HepG2 (cell line): ENCODE data around the gene KLF16. TPM values are rescaled to one million over a fixed set of nuclear protein-coding genes. Genes with fewer than 3 reads are reported as not detected.

ENCODE experiments used
- ELF4 ChIP-seq: sonication (generic); formaldehyde crosslinking; IDR thresholded peaks from 2 replicates; pipeline ENCODE4 v1.5.0; 2020; ENCODE audit warnings: missing genetic modification reagents, mild to moderate bottlenecking, moderate library complexity, borderline replicate concordance
- HES4 ChIP-seq: sonication (generic); formaldehyde crosslinking; IDR thresholded peaks from 2 replicates; pipeline ENCODE4 v1.9.0; 2021; ENCODE audit warnings: mild to moderate bottlenecking, missing genetic modification reagents, borderline replicate concordance
- KDM2A ChIP-seq: sonication (generic); formaldehyde crosslinking; IDR thresholded peaks from 2 replicates; pipeline ENCODE4 v1.4.0; 2020; ENCODE audit warnings: low read depth, missing genetic modification reagents, borderline replicate concordance
- MIER2 ChIP-seq: IDR thresholded peaks from 2 replicates; pipeline ENCODE4 v1.6.1; 2016; ENCODE audit warnings: missing biosample characterization, missing genetic modification reagents
- POLR2A ChIP-seq, 2 experiments: IDR thresholded peaks; 2 replicates each; pipeline ENCODE4 v1.6.1; 2011; ENCODE audit warnings: low read depth in 2 of 2, low read length in 2 of 2, mild to moderate bottlenecking in 1 of 2, moderate library complexity in 1 of 2; ENCODE audit not compliant: insufficient read depth in 1 of 2
- PTBP1 ChIP-seq: fragments of 200-400 bp; formaldehyde crosslinking; IDR thresholded peaks from 2 replicates; pipeline ENCODE4 v1.6.1; 2018; ENCODE audit warnings: low read length, low read depth; ENCODE audit not compliant: poor library complexity, severe bottlenecking
- RBM39 ChIP-seq: fragments of 200-400 bp; formaldehyde crosslinking; IDR thresholded peaks from one replicate; pipeline ENCODE4 v1.6.1; 2018; ENCODE audit warnings: antibody characterized with exemption, mild to moderate bottlenecking, low read depth, low read length; ENCODE audit not compliant: poor library complexity, severe bottlenecking
- RFXAP ChIP-seq: sonication (generic); formaldehyde crosslinking; IDR thresholded peaks from 2 replicates; pipeline ENCODE4 v1.4.0; 2020; ENCODE audit warnings: missing genetic modification reagents, borderline replicate concordance
- SIN3A ChIP-seq: IDR thresholded peaks from 2 replicates; pipeline ENCODE4 v1.6.1; 2011; ENCODE audit warnings: low read depth, mild to moderate bottlenecking, control low read depth, low read length, borderline replicate concordance
- U2AF1 ChIP-seq: fragments of 200-400 bp; formaldehyde crosslinking; optimal IDR thresholded peaks from 2 replicates; pipeline ENCODE3; 2017; ENCODE audit warnings: mild to moderate bottlenecking, low read depth, low read length
- ZIK1 ChIP-seq: sonication (generic); formaldehyde crosslinking; IDR thresholded peaks from 2 replicates; pipeline ENCODE4 v1.5.0; 2020; ENCODE audit warnings: mild to moderate bottlenecking, low read depth, missing genetic modification reagents, borderline replicate concordance
- ZNF326 ChIP-seq: sonication (generic); formaldehyde crosslinking; IDR thresholded peaks from 2 replicates; pipeline ENCODE4 v1.4.0; 2020; ENCODE audit warnings: missing genetic modification reagents, borderline replicate concordance
- ZNF44 ChIP-seq: sonication (generic); formaldehyde crosslinking; IDR thresholded peaks from 2 replicates; pipeline ENCODE4 v1.5.1; 2020; ENCODE audit warnings: mild to moderate bottlenecking, missing genetic modification reagents
- ZNF747 ChIP-seq: sonication (generic); formaldehyde crosslinking; IDR thresholded peaks from 2 replicates; pipeline ENCODE4 v1.8.1; 2023; ENCODE audit warnings: missing genetic modification reagents, mild to moderate bottlenecking, borderline replicate concordance
- ZNF850 ChIP-seq: sonication (generic); formaldehyde crosslinking; conservative IDR thresholded peaks from 2 replicates; pipeline ENCODE4 v1.9.0; 2021; ENCODE audit warnings: mild to moderate bottlenecking, missing genetic modification reagents
- polyA plus RNA-seq, 8 experiments: library from polyadenylated mRNA; depleted of rRNA in 3 of 8; stranded (reverse) in 7 of 8; unstranded in 1 of 8; fragments of >200 nt; fragmentation: Illumina TruSeq in 4 of 8; extraction: Trizol in 4 of 8; gene quantifications; 2 replicates each; pipeline versions ENCODE4 v1.2.1 to v1.2.3, GENCODE V29; 2011 to 2016; ENCODE audit warnings: low read depth in 4 of 8, missing spikeins in 1 of 8, mixed read lengths in 1 of 8; ENCODE audit not compliant: insufficient read depth in 1 of 8
- total RNA-seq, 5 experiments: library from RNA; depleted of rRNA; stranded (reverse); fragments of >200 nt; fragmentation: Illumina TruSeq; extraction: Trizol; gene quantifications; 2 replicates each; pipeline ENCODE4 v1.2.3, GENCODE V29; 2016; ENCODE audit warnings: low read depth in 1 of 5
- TF ChIP-seq, protein P1 (sequence below): sonication (generic); formaldehyde crosslinking; IDR thresholded peaks from 2 replicates; pipeline ENCODE4 v1.4.0; 2020; ENCODE audit warnings: mild to moderate bottlenecking, low read depth, missing genetic modification reagents
- TF ChIP-seq, protein P2 (sequence below): sonication (generic); formaldehyde crosslinking; IDR thresholded peaks from 2 replicates; pipeline ENCODE4 v1.5.0; 2020; ENCODE audit warnings: missing genetic modification reagents
- TF ChIP-seq, protein P3 (sequence below): sonication (generic); formaldehyde crosslinking; IDR thresholded peaks from 2 replicates; pipeline ENCODE4 v1.5.1; 2020; ENCODE audit warnings: mild to moderate bottlenecking, missing genetic modification reagents, borderline replicate concordance
- TF ChIP-seq, protein P4 (sequence below): sonication (generic); formaldehyde crosslinking; IDR thresholded peaks from 2 replicates; pipeline ENCODE4 v1.8.1; 2022; ENCODE audit warnings: mild to moderate bottlenecking, missing genetic modification reagents

The KLF16 gene
- total and polyA plus RNA-seq, 2 of the 13 experiments (the other 11 are each of a cell fraction or from before 2014, with no cell fraction given), result 3.5 to 6.7 TPM

DNA sequence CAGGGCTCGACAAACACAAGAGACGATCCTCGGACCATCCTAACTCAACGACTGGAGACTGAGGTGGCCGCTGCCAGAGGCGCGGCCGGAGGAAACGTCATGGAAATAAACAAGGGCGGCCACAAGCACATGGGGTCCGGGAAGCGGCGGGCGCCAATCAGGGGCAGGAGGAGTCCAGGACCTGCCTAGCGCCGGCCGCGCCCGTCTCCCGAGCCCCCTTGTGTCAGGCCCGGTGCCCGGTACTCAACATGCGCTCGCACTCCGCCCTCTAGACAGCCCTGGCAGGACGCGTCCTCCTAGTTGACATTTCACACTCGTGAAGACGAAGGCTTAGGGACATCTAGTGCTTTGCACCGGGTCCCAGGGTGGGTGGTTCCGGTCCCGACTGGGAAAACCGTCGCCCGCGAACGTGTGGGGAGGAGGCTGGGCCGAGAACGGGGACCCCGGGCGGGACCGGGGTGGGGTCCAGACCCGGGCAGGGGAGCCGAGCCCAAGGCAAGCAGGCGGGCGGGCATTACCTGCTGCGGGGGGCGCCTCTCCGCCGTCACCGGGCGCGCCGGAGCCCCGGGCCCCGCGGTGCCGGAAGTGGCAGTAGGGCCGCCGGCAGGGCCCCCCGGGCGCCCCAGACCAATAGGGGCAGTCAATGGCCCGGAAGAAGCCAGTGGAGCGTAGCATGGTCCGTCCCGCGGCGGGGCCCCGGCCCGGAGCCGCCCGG is 15.5 kb downstream of the KLF16 start (continued):
- TF ChIP-seq ELF4 (CRISPR knock-in tag) (no peak), ZNF747 (CRISPR knock-in tag) (no peak), RBM39 (peak; percentile 26), PTBP1 (no peak), ZNF850 (CRISPR knock-in tag) (no peak; the same call in 1 of the 2 replicates), ZNF326 (CRISPR knock-in tag) (no peak), HES4 (0 out of 2 replicates have a peak, but pooled peaks have one; percentile 56), ZIK1 (no peak), ZNF44 (CRISPR knock-in tag) (no peak), U2AF1 (no peak), KDM2A (no peak), SIN3A (0 out of 2 replicates have a peak, but pooled peaks have one; percentile 67), RFXAP (CRISPR knock-in tag) (0 out of 2 replicates have a peak, but pooled peaks have one; percentile 29), MIER2 (no peak), POLR2A (IDR thresholded peaks at IDR 0.05; ENCODE audit: insufficient read depth in 1 of 2, low read depth in 2 of 2, low read length in 2 of 2) (peak; percentile 33 to 64; a peak in 3 of 4 replicates)
- TF ChIP-seq, protein P1, sequence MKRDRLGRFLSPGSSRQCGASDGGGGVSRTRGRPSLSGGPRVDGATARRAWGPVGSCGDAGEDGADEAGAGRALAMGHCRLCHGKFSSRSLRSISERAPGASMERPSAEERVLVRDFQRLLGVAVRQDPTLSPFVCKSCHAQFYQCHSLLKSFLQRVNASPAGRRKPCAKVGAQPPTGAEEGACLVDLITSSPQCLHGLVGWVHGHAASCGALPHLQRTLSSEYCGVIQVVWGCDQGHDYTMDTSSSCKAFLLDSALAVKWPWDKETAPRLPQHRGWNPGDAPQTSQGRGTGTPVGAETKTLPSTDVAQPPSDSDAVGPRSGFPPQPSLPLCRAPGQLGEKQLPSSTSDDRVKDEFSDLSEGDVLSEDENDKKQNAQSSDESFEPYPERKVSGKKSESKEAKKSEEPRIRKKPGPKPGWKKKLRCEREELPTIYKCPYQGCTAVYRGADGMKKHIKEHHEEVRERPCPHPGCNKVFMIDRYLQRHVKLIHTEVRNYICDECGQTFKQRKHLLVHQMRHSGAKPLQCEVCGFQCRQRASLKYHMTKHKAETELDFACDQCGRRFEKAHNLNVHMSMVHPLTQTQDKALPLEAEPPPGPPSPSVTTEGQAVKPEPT, result no peak
- TF ChIP-seq, protein P2, sequence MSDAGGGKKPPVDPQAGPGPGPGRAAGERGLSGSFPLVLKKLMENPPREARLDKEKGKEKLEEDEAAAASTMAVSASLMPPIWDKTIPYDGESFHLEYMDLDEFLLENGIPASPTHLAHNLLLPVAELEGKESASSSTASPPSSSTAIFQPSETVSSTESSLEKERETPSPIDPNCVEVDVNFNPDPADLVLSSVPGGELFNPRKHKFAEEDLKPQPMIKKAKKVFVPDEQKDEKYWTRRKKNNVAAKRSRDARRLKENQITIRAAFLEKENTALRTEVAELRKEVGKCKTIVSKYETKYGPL (CRISPR knock-in tag), result 0 out of 2 replicates have a peak, but pooled peaks have one; percentile 42
- TF ChIP-seq, protein P3, sequence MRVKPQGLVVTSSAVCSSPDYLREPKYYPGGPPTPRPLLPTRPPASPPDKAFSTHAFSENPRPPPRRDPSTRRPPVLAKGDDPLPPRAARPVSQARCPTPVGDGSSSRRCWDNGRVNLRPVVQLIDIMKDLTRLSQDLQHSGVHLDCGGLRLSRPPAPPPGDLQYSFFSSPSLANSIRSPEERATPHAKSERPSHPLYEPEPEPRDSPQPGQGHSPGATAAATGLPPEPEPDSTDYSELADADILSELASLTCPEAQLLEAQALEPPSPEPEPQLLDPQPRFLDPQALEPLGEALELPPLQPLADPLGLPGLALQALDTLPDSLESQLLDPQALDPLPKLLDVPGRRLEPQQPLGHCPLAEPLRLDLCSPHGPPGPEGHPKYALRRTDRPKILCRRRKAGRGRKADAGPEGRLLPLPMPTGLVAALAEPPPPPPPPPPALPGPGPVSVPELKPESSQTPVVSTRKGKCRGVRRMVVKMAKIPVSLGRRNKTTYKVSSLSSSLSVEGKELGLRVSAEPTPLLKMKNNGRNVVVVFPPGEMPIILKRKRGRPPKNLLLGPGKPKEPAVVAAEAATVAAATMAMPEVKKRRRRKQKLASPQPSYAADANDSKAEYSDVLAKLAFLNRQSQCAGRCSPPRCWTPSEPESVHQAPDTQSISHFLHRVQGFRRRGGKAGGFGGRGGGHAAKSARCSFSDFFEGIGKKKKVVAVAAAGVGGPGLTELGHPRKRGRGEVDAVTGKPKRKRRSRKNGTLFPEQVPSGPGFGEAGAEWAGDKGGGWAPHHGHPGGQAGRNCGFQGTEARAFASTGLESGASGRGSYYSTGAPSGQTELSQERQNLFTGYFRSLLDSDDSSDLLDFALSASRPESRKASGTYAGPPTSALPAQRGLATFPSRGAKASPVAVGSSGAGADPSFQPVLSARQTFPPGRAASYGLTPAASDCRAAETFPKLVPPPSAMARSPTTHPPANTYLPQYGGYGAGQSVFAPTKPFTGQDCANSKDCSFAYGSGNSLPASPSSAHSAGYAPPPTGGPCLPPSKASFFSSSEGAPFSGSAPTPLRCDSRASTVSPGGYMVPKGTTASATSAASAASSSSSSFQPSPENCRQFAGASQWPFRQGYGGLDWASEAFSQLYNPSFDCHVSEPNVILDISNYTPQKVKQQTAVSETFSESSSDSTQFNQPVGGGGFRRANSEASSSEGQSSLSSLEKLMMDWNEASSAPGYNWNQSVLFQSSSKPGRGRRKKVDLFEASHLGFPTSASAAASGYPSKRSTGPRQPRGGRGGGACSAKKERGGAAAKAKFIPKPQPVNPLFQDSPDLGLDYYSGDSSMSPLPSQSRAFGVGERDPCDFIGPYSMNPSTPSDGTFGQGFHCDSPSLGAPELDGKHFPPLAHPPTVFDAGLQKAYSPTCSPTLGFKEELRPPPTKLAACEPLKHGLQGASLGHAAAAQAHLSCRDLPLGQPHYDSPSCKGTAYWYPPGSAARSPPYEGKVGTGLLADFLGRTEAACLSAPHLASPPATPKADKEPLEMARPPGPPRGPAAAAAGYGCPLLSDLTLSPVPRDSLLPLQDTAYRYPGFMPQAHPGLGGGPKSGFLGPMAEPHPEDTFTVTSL (CRISPR knock-in tag), result peak; percentile 23; the same call in 1 of the 2 replicates
- TF ChIP-seq, protein P4, sequence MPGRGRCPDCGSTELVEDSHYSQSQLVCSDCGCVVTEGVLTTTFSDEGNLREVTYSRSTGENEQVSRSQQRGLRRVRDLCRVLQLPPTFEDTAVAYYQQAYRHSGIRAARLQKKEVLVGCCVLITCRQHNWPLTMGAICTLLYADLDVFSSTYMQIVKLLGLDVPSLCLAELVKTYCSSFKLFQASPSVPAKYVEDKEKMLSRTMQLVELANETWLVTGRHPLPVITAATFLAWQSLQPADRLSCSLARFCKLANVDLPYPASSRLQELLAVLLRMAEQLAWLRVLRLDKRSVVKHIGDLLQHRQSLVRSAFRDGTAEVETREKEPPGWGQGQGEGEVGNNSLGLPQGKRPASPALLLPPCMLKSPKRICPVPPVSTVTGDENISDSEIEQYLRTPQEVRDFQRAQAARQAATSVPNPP (CRISPR knock-in tag), result no peak
